GM23338 (cell line): Measurements from ENCODE around the gene ZFYVE21. TPM values are rescaled to one million over a fixed set of nuclear protein-coding genes. Genes with fewer than 3 reads are reported as not detected.

Experiments
- ATAC-seq: fragments of 200-7000 bp; cut with Tn5 transposase; 3 replicates; pipeline ENCODE4 v1.9.1; 2020
- DNase-seq: peaks from one replicate; pipeline ENCODE4 v3.0.0-alpha.2; 2015; ENCODE audit warnings: low spot score
- H2AFZ ChIP-seq: fragments of 200-600 bp; sonication (generic); 2 replicates; pipeline ENCODE4 v1.8.0; 2016; ENCODE audit warnings: antibody characterized with exemption, mild to moderate bottlenecking, moderate library complexity
- H3F3A ChIP-seq: fragments of 200-600 bp; sonication (generic); replicated peaks from 2 replicates; pipeline ENCODE4 v1.8.0; 2017; ENCODE audit warnings: antibody characterized with exemption, mixed run types, low read depth
- H3K27ac ChIP-seq: fragments of 200-600 bp; sonication (generic); 2 replicates; pipeline ENCODE4 v1.6.1; 2016; ENCODE audit warnings: low read depth
- H3K27me3 ChIP-seq: fragments of 200-600 bp; sonication (generic); 2 replicates; pipeline ENCODE4 v1.8.0; 2016; ENCODE audit warnings: mild to moderate bottlenecking, mixed run types, moderate library complexity; ENCODE audit not compliant: insufficient read depth
- H3K36me3 ChIP-seq: fragments of 200-600 bp; sonication (generic); 2 replicates; pipeline ENCODE4 v1.8.0; 2016; ENCODE audit warnings: mild to moderate bottlenecking; ENCODE audit not compliant: insufficient read depth
- H3K4me1 ChIP-seq: fragments of 200-600 bp; sonication (generic); 2 replicates; pipeline ENCODE4 v1.8.0; 2016; ENCODE audit warnings: mild to moderate bottlenecking, moderate library complexity; ENCODE audit not compliant: insufficient read depth
- H3K4me2 ChIP-seq: fragments of 200-600 bp; sonication (generic); 2 replicates; pipeline ENCODE4 v1.7.1; 2017; ENCODE audit warnings: mixed run types
- H3K4me3 ChIP-seq: fragments of 200-600 bp; sonication (generic); 2 replicates; pipeline ENCODE4 v1.6.1; 2016; ENCODE audit warnings: mixed run types
- H3K79me2 ChIP-seq: fragments of 200-600 bp; sonication (generic); replicated peaks from 2 replicates; pipeline ENCODE4 v1.8.0; 2017; ENCODE audit warnings: mild to moderate bottlenecking; ENCODE audit not compliant: insufficient read depth
- H3K9me2 ChIP-seq: fragments of 200-600 bp; sonication (generic); 2 replicates; pipeline ENCODE4 v1.8.0; 2017; ENCODE audit not compliant: insufficient read depth
- H4K20me1 ChIP-seq: fragments of 200-600 bp; sonication (generic); replicated peaks from 2 replicates; pipeline ENCODE4 v1.8.0; 2017; ENCODE audit warnings: mild to moderate bottlenecking; ENCODE audit not compliant: insufficient read depth
- H3K27ac Mint-ChIP-seq: 2 replicates; pipeline ENCODE4 v1.8.0; 2020; ENCODE audit warnings: inconsistent platforms, mild to moderate bottlenecking, moderate library complexity, mixed read lengths
- H3K27me3 Mint-ChIP-seq: 3 replicates; pipeline ENCODE4 v1.8.0; 2022; ENCODE audit warnings: low read depth, mild to moderate bottlenecking, moderate library complexity, mixed read lengths, inconsistent platforms; ENCODE audit not compliant: insufficient read depth, poor library complexity
- H3K36me3 Mint-ChIP-seq: 3 replicates; pipeline ENCODE4 v1.8.0; 2021; ENCODE audit warnings: low read depth, mild to moderate bottlenecking, inconsistent platforms, moderate library complexity, mixed read lengths
- H3K4me1 Mint-ChIP-seq: 3 replicates; pipeline ENCODE4 v1.8.0; 2020; ENCODE audit warnings: mild to moderate bottlenecking, inconsistent platforms, mixed read lengths
- H3K4me3 Mint-ChIP-seq: 3 replicates; pipeline ENCODE4 v1.8.0; 2021; ENCODE audit warnings: moderate library complexity, mild to moderate bottlenecking, inconsistent platforms, mixed read lengths
- H3K9me3 Mint-ChIP-seq: 3 replicates; pipeline ENCODE4 v1.8.0; 2020; ENCODE audit warnings: moderate library complexity, mild to moderate bottlenecking, inconsistent platforms, mixed read lengths
- CREB1 ChIP-seq: fragments of 250-450 bp; sonication (Bioruptor Pico); IDR thresholded peaks from 2 replicates; pipeline ENCODE4 v1.5.0; 2020; ENCODE audit warnings: low read depth, mild to moderate bottlenecking, moderate library complexity
- CTCF ChIP-seq, 2 experiments: fragments of 200-600 bp in 1 of 2; sonication (generic) in 1 of 2; conservative IDR thresholded peaks; 2 replicates each; pipeline versions ENCODE4 v1.5.1 to v1.6.1; 2016 to 2017; ENCODE audit warnings: antibody characterized with exemption in 2 of 2, low read depth in 2 of 2, mild to moderate bottlenecking in 2 of 2, moderate library complexity in 1 of 2
- ETS1 ChIP-seq: IDR thresholded peaks from 2 replicates; pipeline ENCODE4 v1.6.1; 2016; ENCODE audit warnings: antibody characterized with exemption
- EZH2phosphoT487 ChIP-seq: fragments of 200-600 bp; sonication (generic); IDR thresholded peaks from one replicate; pipeline ENCODE4 v1.8.1; 2018; ENCODE audit warnings: antibody characterized with exemption; ENCODE audit not compliant: unreplicated experiment
- JUNB ChIP-seq: IDR thresholded peaks from one replicate; pipeline ENCODE4 v1.6.1; 2016; ENCODE audit warnings: antibody characterized with exemption; ENCODE audit not compliant: unreplicated experiment
- NANOG ChIP-seq: IDR thresholded peaks from 2 replicates; pipeline ENCODE4 v1.6.1; 2016; ENCODE audit warnings: antibody characterized with exemption, borderline replicate concordance
- STAT1 ChIP-seq: IDR thresholded peaks from one replicate; pipeline ENCODE4 v1.6.1; 2016; ENCODE audit warnings: antibody characterized with exemption; ENCODE audit not compliant: unreplicated experiment
- ZNF331 ChIP-seq: fragments of 250-450 bp; sonication (Bioruptor Pico); IDR thresholded peaks from 2 replicates; pipeline ENCODE4 v1.5.0; 2020; ENCODE audit warnings: low read depth, mild to moderate bottlenecking, moderate library complexity
- ZNF462 ChIP-seq: fragments of 250-450 bp; sonication (Bioruptor Pico); IDR thresholded peaks from 2 replicates; pipeline ENCODE4 v1.5.0; 2020; ENCODE audit warnings: mild to moderate bottlenecking, moderate library complexity
- polyA plus RNA-seq: library from polyadenylated mRNA; unstranded; fragments of >200 nt; fragmentation: Nextera tagmentation; extraction: Ambion mirVana; gene quantifications from 2 replicates; pipeline ENCODE4 v1.2.1, GENCODE V29; 2016
- total RNA-seq: library from RNA; depleted of rRNA; stranded (reverse); fragments of >200 nt; shearing (Covaris generic); gene quantifications from 2 replicates; pipeline ENCODE4 v1.2.3, GENCODE V29; 2014

The ZFYVE21 gene
- total and polyA plus RNA-seq, 2 experiments from 2014 or later, result 88.0 to 89.6 TPM

GRCh38 chr14:103739793-103740501 is 24.3 kb downstream of the ZFYVE21 start:
- no peak overlapping the region for H3K4me2 ChIP-seq
- Mint-ChIP-seq H3K36me3 (peaks cover 17% of the 10 kb centered on the region), H3K27ac (no peak overlapping the region; the same call in 1 of the 2 replicates), H3K4me1 (peaks cover 36% of the 10 kb centered on the region), H3K9me3 (no peaks in the 10 kb centered on the region), H3K27me3 (peaks cover 19% of the 10 kb centered on the region), H3K4me3 (no peak overlapping the region; the same call in 2 of the 3 replicates)
- H3K79me2 ChIP-seq, result no peaks in the 10 kb centered on the region
- H3K27me3 ChIP-seq, result no peaks in the 10 kb centered on the region
- H3K4me1 ChIP-seq, result no peaks in the 10 kb centered on the region
- H2AFZ ChIP-seq, result no peak overlapping the region
- H3K4me3 ChIP-seq, result no peak overlapping the region
- TF ChIP-seq JUNB (no peak), ETS1 (no peak), CREB1 (no peak), CTCF (conservative IDR thresholded peaks at IDR 0.05; ENCODE audit: low read depth in 2 of 2) (no peak), EZH2phosphoT487 (no peak), STAT1 (no peak), NANOG (no peak), ZNF462 (CRISPR knock-in tag) (no peak), ZNF331 (no peak)
- H4K20me1 ChIP-seq, result no peaks in the 10 kb centered on the region
- H3K36me3 ChIP-seq, result no peaks in the 10 kb centered on the region
- no peaks in the 10 kb centered on the region for H3F3A ChIP-seq
- no peak for DNase-seq
- ATAC-seq, result no peak
- H3K27ac ChIP-seq, result no peak overlapping the region
- no peaks in the 10 kb centered on the region for H3K9me2 ChIP-seq
